GM21825 (cell line): ENCODE results near the gene KCNK1.
"Not testable (repeated sequence)": the region's sequence is repeated elsewhere in the genome, so short reads cannot be mapped to it uniquely, and the experiment has no call there.

Source experiments
- ATAC-seq: cut with Tn5 transposase; IDR thresholded peaks from one replicate; pipeline ENCODE4 v1.9.1; 2021; ENCODE audit warnings: mild to moderate bottlenecking, moderate library complexity; ENCODE audit not compliant: unreplicated experiment

KCNK1 gene

DNA sequence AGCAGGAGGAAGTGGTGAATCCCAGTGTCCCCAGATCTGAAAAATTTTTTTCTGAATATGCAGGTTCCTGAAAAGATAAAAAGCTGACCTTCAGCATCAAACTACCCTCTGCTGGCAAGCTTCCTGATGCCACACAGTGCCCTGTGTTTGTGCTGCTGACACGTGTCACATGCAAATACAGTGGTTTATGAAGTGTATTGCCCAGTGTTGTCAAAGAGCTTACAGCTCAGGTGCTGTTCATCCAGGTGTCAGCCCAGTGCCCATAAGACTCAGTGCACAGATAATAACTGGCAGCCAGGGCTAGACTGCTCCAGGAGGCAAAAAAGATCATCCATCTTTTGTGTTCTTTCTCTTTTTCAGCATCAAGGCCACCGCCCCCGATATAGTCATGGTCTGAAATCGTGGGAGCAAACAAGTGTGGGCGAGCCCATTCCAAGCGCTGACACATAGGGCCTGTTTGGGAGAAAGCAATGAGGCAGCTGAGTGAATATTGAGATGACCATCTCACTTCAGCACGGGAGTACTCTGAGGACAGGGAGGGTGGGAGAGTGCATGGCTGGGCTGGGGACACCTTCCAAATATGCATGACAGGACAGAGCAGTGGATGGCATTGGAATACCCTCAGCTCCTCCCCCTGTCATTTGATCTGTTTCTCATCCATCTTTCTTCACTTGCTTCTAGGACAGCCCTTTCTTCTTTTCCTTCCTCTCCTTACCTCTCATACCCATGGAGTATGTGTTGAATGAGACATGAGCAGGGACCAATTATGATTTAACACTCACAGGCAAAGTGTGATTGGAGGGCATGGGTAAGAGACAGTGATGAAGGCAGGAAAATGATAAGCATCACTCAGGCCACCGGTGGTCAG, 6.4 kb upstream of the KCNK1 start:
- no peak for ATAC-seq

GRCh38 chr1:233608988-233609387, 4.9 kb upstream of the KCNK1 start:
- ATAC-seq, result no peak

DNA sequence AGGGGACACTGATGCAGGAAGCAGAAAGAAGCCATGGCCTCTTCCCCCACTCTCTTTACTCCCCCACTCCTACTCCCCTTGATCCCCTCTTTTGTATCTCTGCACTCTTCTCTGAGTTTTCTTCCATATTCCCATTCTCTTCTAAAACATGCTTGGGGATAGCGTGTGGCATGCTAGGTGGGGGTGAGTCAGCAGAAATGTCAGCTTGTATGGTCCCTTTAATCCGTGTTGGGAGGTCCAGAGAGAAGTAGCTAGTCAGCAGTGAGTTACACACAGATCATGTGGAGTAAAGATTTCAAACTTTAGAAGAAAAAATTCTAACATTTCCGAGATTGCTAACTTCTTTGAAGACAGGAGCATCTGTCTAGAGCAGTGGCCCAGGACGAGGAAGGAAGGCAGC, 4.0 kb upstream of the KCNK1 start:
- ATAC-seq, result no peak

DNA sequence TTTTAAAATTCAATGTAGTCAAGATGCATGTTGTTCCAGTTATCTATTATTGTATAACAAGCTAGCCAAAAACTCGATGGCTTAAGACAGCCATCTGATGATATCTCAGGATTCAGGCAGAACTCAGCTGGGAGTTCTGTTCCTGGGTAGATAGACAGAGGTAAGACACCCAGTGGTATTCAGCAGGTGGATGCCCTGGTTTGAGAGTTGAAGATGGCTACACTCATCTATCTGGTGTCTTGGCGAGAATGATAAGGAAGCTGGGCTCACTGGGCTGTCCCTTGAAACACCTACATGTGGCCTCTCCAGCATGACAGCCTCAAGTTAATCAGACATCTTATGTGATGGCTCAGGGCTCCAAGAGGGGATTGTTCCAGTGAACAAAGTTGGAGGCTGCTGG, 3.3 kb upstream of the KCNK1 start:
- no peak for ATAC-seq

DNA sequence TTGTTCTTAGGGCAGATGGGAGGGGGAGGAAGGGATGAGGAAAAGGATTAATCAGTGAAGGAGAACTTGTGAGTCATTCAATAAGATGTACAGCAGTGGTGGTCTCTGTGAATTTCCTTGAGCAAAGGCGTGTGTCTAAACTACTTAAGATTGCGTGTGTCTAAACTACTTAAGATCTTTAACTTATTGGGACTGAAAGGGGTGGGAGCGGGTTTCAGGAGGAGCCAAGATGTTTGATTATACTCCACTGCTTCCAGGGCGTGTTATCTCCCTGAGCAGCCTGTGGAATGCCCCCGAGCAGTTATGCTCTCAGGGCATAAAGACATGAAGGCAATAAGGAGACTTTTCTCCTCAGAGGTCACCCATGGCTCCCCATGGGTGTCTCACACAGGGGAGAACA, 2.5 kb upstream of the KCNK1 start:
- ATAC-seq, result not testable (repeated sequence)

- no peak for ATAC-seq
Observed at GRCh38 chr1:233614173-233614742, 352 bp downstream of the KCNK1 start.

- ATAC-seq, result no peak
Observed at GRCh38 chr1:233614743-233615521, 1.0 kb downstream of the KCNK1 start.

DNA sequence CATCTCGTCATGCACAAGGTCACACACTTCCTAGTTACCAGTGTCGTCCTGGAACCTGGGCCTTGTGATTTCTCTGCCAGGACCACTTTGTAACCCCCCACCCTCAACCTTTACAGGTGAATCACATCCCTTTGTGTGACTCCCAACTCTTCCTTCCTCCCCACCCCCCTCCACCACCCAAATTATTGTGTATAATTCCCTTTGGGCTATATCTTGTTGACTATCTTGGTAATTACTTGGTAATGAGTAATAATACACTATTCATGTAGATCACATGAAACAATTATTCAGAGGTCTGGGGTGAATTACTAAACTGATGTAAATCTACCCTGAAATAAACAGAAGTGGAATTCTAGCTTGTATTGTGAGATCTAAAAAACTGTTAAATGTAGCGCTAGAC, 1.7 kb downstream of the KCNK1 start:
- ATAC-seq, result no peak

DNA sequence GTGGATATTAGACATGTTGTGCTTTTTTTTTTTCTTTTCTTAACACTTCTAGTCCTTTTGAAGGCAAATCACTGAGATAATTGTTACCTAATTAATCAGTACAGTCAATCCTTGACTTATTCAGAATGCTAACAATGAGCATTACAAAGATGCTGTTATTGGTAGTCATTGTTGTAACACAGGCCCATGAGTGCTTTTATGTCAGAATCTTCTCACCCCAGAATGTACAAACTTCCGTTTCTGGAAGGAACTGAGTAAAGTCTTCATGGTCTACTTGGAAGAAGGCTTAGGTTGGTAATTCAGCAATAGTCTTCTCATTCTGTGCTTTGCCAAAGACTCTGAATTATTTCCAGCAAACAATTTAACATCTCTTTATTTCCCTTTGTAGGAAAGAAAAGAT, 3.1 kb downstream of the KCNK1 start:
- no peak for ATAC-seq

GRCh38 chr1:233619414-233619813, 5.5 kb downstream of the KCNK1 start:
- ATAC-seq, result not testable (repeated sequence)

DNA sequence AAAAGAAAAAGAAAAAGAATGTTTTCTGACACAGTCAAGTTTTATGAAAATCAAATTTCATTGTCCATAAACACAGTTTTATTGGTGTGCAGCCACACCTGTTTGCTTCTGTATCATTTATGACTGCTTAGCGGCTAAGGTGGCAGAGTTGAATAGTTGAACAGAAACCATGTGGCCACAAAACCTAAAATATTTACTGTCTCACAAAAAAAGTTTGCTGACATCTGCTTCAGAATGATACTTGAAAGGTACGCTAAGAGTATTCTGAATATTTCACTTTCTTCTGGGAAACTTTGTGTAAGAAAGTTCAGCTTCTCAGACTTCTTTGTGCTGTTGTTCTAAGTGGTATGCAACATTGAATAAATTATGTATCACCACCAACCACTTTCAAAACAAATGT, 6.2 kb downstream of the KCNK1 start:
- no peak for ATAC-seq

DNA sequence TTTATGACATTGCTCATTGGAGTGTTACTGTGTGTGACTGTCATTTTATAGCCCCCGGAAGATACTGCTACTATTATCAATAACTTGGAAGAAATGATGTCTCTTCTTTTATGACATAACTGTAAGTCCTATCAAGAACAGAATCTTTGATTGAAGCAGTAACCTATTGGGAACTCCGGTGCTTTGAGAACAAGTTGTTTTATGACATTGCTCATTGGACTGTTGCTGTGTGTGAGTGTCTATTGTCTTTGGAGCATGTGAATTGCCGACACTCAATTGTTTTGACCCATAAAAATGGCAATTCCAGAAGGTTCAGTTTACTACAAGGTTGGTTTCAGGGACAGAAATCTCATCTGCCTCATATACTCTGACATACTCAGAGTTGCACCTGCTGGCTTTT, 8.0 kb downstream of the KCNK1 start:
- ATAC-seq, result no peak

GRCh38 chr1:233624289-233624688, 10.4 kb downstream of the KCNK1 start:
- no peak for ATAC-seq

- ATAC-seq, result no peak
Observed at GRCh38 chr1:233625087-233625486, 11.2 kb downstream of the KCNK1 start.

DNA sequence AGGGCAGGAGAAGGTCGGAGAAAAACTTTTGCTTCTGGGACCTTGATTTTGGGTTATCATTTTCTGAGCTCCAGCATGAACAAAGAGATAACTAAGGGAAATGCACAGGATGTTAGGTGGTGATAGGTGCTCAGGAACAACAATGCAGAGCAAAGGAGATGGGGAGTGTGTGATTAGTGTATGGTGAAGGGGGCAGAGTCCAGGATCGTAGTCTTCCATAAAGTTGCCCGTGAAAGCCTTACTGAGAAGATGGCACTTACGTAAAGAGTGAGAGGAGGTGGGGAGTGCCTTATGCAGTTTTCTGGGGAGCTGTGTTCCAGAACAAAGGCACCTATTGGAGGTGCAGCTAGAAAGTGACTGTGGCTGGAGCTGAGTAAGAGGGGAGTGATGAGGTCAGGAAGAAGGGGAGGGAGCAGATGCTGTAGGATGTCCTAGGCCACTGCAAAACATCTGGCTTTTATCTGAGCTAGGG, 11.6 kb downstream of the KCNK1 start:
- ATAC-seq, result no peak

GRCh38 chr1:233627376-233627775, 13.5 kb downstream of the KCNK1 start:
- no peak for ATAC-seq

DNA sequence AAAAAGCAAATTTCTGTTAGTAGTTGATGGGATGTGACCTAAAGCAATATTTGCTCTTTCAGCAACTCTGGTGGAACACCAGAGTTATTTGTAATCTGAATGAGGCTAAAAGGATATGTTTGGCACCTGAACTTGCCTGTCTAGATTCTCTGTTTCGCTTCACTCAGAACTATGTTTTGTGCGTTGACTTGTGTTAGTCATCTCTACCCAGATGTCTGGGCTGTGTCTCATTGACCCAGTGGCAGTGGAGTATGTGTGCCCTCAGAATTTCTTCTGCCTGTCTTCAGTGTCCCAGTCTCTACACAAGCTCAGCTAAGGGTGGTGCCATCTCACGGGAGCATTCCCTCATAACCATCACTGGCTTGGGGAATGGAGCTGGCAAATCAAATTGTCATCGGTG, 13.9 kb downstream of the KCNK1 start:
- no peak for ATAC-seq

- no peak for ATAC-seq
Observed at GRCh38 chr1:233629305-233629935, 15.5 kb downstream of the KCNK1 start.

- ATAC-seq, result no peak
Observed at GRCh38 chr1:233631810-233632405, 18.0 kb downstream of the KCNK1 start.

DNA sequence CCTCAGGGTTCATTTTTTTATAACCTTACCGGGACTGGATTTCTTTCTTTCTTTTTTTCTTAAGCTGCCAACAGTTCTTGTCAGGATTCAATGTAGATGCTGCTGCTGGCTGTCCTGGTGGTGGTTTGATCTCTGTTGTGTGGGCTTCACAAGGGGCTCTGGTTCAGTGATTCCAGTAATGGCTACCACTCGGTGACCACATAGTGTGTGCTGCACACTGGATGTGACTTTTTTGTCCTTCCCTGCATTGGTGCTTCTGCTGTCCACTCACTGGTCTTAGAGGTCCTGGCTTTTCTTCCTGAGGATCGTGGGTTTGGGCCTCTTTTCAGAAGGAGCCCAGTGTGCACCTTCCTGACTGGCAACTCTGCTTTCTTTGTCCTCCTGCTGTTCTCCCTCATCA, 18.5 kb downstream of the KCNK1 start:
- no peak for ATAC-seq
